Fibroblast of the aortic adventitia (primary cell): ENCODE data around the gene DRG2. TPM values are rescaled to one million over a fixed set of nuclear protein-coding genes. Genes with fewer than 3 reads are reported as not detected.

ENCODE experiments used
- DNase-seq: peaks from one replicate; pipeline ENCODE4 v3.0.0-alpha.2; 2010; ENCODE audit warnings: low read depth
- H3K4me3 ChIP-seq: 2 replicates; pipeline ENCODE4 v1.5.1; 2011; ENCODE audit warnings: low read depth, mild to moderate bottlenecking, control low read depth, low read length, moderate library complexity
- total RNA-seq: library from RNA; depleted of rRNA; stranded (reverse); fragments of >200 nt; gene quantifications from 2 replicates; pipeline ENCODE4 v1.2.3, GENCODE V29; 2012; ENCODE audit warnings: low replicate concordance
- TF ChIP-seq, protein P1 (sequence below): IDR thresholded peaks from 2 replicates; pipeline ENCODE4 v1.5.1; 2011; ENCODE audit warnings: mild to moderate bottlenecking, low read length, control low read depth, inconsistent platforms; ENCODE audit not compliant: insufficient read depth

Gene DRG2
- total RNA-seq, 1 donor, result 25.3 TPM

DNA sequence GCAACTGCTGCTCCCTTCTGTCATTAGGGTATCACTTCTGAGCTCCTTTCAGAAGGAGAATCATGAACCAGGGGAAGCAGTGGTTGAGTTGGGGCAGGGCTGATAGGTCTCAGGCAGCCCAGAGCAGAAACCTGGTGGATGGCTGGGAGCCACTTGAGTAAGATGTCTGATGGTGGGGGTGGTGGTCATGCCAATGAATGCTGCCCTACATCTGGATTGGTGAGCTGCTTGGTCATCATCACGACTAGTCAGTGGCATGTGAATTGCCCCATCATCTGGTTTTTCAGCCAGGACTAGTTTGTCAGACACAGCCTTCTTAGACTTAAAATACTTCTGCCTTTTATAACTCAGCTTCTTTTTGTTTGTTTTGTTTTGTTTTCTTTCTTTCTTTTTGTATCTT, 46.0 kb upstream of the DRG2 start:
- DNase-seq, result peak; percentile 60
- H3K4me3 ChIP-seq, result peak overlapping the region; percentile 22

DNA sequence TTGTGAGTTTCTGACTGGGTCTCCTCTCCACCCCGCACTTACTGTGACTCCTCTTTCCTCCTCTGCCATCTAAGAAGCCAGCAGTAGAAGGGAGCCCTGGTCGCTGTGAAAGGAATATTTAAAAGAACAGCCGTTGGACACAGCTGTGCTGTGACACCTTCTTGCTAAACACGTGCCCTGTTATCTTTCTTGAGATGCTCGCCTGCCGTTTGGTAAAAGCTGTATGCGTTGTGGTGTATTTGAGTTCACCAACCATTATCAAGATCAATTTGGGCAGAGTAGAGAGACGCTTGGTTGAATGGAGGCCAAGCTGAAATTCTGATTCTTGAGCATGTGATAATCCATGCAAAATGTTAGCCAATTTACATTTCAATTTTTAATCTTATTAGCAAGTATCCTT, 44.8 kb upstream of the DRG2 start:
- TF ChIP-seq, protein P1, sequence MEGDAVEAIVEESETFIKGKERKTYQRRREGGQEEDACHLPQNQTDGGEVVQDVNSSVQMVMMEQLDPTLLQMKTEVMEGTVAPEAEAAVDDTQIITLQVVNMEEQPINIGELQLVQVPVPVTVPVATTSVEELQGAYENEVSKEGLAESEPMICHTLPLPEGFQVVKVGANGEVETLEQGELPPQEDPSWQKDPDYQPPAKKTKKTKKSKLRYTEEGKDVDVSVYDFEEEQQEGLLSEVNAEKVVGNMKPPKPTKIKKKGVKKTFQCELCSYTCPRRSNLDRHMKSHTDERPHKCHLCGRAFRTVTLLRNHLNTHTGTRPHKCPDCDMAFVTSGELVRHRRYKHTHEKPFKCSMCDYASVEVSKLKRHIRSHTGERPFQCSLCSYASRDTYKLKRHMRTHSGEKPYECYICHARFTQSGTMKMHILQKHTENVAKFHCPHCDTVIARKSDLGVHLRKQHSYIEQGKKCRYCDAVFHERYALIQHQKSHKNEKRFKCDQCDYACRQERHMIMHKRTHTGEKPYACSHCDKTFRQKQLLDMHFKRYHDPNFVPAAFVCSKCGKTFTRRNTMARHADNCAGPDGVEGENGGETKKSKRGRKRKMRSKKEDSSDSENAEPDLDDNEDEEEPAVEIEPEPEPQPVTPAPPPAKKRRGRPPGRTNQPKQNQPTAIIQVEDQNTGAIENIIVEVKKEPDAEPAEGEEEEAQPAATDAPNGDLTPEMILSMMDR, result no peak
- no peak overlapping the region for H3K4me3 ChIP-seq
- no peak for DNase-seq

More for the DNA sequence above, 46.0 kb upstream of the DRG2 start:
- TF ChIP-seq, protein P1, result no peak

DNA sequence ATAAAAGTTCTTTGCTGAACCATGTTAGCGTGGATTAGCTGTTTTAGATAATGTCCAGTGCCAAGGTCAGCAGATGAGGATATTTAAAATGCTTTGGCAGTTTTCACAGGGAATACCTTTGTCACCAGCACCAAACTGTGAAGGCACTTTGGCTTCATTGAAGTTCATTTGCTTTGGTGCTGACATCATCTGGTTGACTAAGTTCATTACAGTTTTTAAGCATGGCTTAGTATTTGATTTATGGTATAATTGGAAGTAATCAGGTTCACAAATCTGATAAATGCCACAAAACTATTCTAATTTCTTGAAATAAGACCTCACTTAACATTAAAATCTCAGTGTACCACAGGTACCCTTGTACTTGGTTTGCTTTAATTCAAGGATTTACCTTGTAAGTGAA, 44.3 kb upstream of the DRG2 start:
- peak; percentile 34 for DNase-seq
- TF ChIP-seq, protein P1, result peak; percentile 29

DNA sequence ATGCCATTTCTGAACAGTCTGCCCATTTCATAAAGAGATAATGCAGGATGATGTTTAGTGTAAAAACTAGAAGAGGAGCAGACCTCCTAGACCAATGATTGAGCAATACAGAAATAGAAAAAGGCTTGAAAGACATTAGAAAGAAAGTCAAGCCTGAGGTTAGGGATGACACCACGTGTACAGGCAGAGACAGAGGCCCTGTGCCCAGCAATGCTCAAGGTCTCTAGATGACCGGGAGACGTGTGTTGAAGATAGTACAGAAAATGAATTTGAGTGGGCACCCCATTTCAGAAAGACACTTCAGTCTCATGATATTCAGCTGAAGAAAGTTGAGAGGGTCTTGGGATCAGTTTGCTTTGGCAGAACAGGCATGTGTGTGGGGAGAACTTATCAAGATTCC, 43.1 kb upstream of the DRG2 start:
- H3K4me3 ChIP-seq, result no peak overlapping the region
- DNase-seq, result no peak
- TF ChIP-seq, protein P1, result no peak

More for the DNA sequence above, 44.3 kb upstream of the DRG2 start:
- H3K4me3 ChIP-seq, result no peak overlapping the region

DNA sequence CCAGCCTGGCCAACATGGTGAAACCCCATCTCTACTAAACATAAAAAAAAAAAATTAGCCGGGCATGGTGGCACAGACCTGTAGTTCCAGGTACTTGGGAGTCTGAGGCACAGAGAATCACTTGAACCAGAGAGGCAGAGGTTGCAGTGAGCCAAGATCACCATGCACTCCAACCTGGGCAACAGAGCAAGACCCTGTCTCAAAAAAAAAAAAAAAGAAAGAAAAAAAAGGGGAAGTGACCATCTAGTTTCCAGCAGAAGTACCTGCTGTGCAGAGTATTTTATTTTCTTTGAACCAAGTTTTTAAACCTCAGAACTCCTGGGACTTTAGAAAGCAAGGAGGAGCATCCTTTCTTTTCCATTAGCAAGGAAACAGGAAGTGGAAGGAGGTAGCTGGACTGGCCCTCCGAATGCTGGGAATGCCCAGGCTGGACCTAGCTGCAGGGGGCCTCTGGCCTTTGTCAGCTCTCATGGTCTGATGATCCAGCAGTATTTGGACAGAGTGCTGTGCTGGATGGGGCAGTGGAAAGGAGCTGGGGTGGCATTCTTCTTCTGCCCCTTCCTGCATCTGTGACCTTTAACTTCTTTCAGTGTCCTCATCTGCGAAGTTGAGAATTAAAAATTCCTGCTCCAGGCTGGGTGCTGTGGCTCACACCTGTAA, 41.9 kb upstream of the DRG2 start:
- no peak overlapping the region for H3K4me3 ChIP-seq
- no peak for DNase-seq
- TF ChIP-seq, protein P1, result no peak

DNA sequence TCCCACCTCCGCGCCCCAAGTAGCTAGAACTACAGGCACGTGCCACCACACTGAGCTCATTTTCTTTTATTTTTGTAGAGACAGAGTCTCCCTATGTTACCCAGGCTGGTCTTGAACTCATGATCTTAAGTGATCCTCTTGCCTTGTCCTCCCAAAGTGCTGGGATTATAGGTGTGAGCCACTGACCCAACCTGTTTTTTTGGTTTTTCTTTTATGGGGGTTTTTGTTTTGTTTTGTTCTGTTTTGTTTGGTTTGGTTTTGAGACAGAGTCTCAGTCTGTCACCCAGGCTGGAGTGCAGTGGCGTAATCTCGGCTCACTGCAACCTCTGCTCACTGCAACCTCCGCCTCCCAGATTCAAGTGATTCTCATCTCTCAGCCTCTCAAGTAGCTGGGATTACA, 32.2 kb upstream of the DRG2 start:
- no peak for DNase-seq

More for the DNA sequence above, 32.2 kb upstream of the DRG2 start:
- no peak overlapping the region for H3K4me3 ChIP-seq
- TF ChIP-seq, protein P1, result no peak
